HK-2 (cell line): ENCODE data around the gene PRODH2.
A peak's percentile ranks its signal among the peaks of the same experiment; 100 is the strongest.
"Not testable (repeated sequence)": the region's sequence is repeated elsewhere in the genome, so short reads cannot be mapped to it uniquely, and the experiment has no call there.

Source experiments
- DNase-seq: peaks from one replicate; pipeline ENCODE4 v3.0.0-alpha.2; 2018; ENCODE audit not compliant: unreplicated experiment

Gene PRODH2

GRCh38 chr19:35843676-35844481, 31.2 kb upstream of the PRODH2 start:
- DNase-seq = no peak

GRCh38 chr19:35842666-35843272, 30.1 kb upstream of the PRODH2 start:
- no peak for DNase-seq

GRCh38 chr19:35841961-35842595, 29.4 kb upstream of the PRODH2 start:
- DNase-seq = no peak

- not testable (repeated sequence) for DNase-seq
Measured at GRCh38 chr19:35836096-35836495, 23.5 kb upstream of the PRODH2 start.

- DNase-seq = no peak
Measured at GRCh38 chr19:35833972-35834371, 21.3 kb upstream of the PRODH2 start.

- DNase-seq = no peak
Measured at GRCh38 chr19:35832054-35832453, 19.4 kb upstream of the PRODH2 start.

- DNase-seq = no peak
Measured at GRCh38 chr19:35830986-35831385, 18.3 kb upstream of the PRODH2 start.

- peak; percentile 52 for DNase-seq
Measured at GRCh38 chr19:35828692-35829301, 16.2 kb upstream of the PRODH2 start.

- no peak for DNase-seq
Measured at GRCh38 chr19:35824150-35824549, 11.5 kb upstream of the PRODH2 start.

GRCh38 chr19:35822579-35822978, 9.9 kb upstream of the PRODH2 start:
- DNase-seq = no peak

- no peak for DNase-seq
Measured at GRCh38 chr19:35818445-35818844, 5.8 kb upstream of the PRODH2 start.

- no peak for DNase-seq
Measured at GRCh38 chr19:35816846-35817245, 4.2 kb upstream of the PRODH2 start.

- no peak for DNase-seq
Measured at GRCh38 chr19:35816262-35816661, 3.6 kb upstream of the PRODH2 start.

GRCh38 chr19:35813043-35813890, 622 bp upstream of the PRODH2 start:
- DNase-seq = no peak

GRCh38 chr19:35811317-35812219, 1.1 kb downstream of the PRODH2 start:
- DNase-seq = no peak

GRCh38 chr19:35807633-35808032, 5.0 kb downstream of the PRODH2 start:
- no peak for DNase-seq

- no peak for DNase-seq
Measured at GRCh38 chr19:35806597-35806996, 6.0 kb downstream of the PRODH2 start.

GRCh38 chr19:35805526-35806102, 7.0 kb downstream of the PRODH2 start:
- DNase-seq = no peak

- no peak for DNase-seq
Measured at GRCh38 chr19:35801828-35802227, 10.8 kb downstream of the PRODH2 start.

- DNase-seq = no peak
Measured at GRCh38 chr19:35797663-35798062, 15.0 kb downstream of the PRODH2 start.
